Right lobe of liver (tissue), 6 donors: Measurements from ENCODE around the gene NUP58. TPM values are rescaled to one million over a fixed set of nuclear protein-coding genes. Genes with fewer than 3 reads are reported as not detected.
A peak's percentile ranks its signal among the peaks of the same experiment; 100 is the strongest.

Experiments used
- ATAC-seq, 4 donors: fragments of 200-7000 bp; cut with Tn5 transposase; one replicate each; pipeline ENCODE4 v1.9.1; 2020; ENCODE audit warnings: mild to moderate bottlenecking in 4 of 4, moderate library complexity in 4 of 4
- DNase-seq, 3 donors: peaks; one replicate each; pipeline ENCODE4 v3.0.0-alpha.2; 2020
- H3K27ac ChIP-seq, 3 donors: fragments of 200-600 bp; one replicate each; pipeline ENCODE4 v1.8.0; 2022
- H3K27me3 ChIP-seq, 2 donors: fragments of 200-600 bp; one replicate each; pipeline ENCODE4 v1.8.0; 2022
- H3K36me3 ChIP-seq, 4 donors: fragments of 200-600 bp; sonication (generic) in 1 of 4; one replicate each; pipeline versions ENCODE4 v1.5.1 to v1.8.0; 2017 to 2022; ENCODE audit warnings: control low read depth in 1 of 4
- H3K4me1 ChIP-seq, 4 donors: fragments of 200-600 bp; sonication (generic) in 1 of 4; one replicate each; pipeline versions ENCODE4 v1.5.1 to v1.8.0; 2017 to 2022; ENCODE audit warnings: control low read depth in 1 of 4
- H3K4me3 ChIP-seq, 3 donors: fragments of 200-600 bp; one replicate each; pipeline ENCODE4 v1.8.0; 2022
- H3K9me3 ChIP-seq, 4 donors: fragments of 200-600 bp; sonication (generic) in 1 of 4; one replicate each; pipeline versions ENCODE4 v1.5.1 to v1.8.0; 2017 to 2022; ENCODE audit warnings: control low read depth in 1 of 4
- CTCF ChIP-seq, 4 donors: fragments of 200-600 bp in 3 of 4; fragments of 450-650 bp in 1 of 4; IDR thresholded peaks; one replicate each; pipeline versions ENCODE4 v1.5.1 to v1.8.0; 2016 to 2022; ENCODE audit warnings: antibody characterized with exemption in 4 of 4, mild to moderate bottlenecking in 2 of 4
- POLR2A ChIP-seq: fragments of 450-650 bp; IDR thresholded peaks from one replicate; pipeline ENCODE4 v1.6.1; 2017; ENCODE audit warnings: antibody characterized with exemption, mild to moderate bottlenecking
- WGBS: methylation state at CpG from one replicate; pipeline ENCODE4 v1.1.6; 2018; ENCODE audit warnings: low coverage, low lambda C conversion rate; ENCODE audit not compliant: insufficient coverage; ENCODE audit errors: missing lambda C conversion rate; 5-methylcytosine and 5-hydroxymethylcytosine counted together
- intact Hi-C, 2 donors: fragments of 100-400 bp; cut with DNase I; formaldehyde crosslinking; loops; one replicate each; pipeline versions ENCODE4 v1.11.2 to v1.14.1; 2022
- total RNA-seq, 6 experiments: library from RNA; depleted of rRNA in 2 of 6; stranded (reverse); fragments of >200 nt in 2 of 6; fragmentation: NEBNext Ultra II Directional in 3 of 6; extraction: Animal tissue kit (Norgen Biotek cat#: 25700) in 3 of 6; gene quantifications; one replicate each; pipeline versions ENCODE4 v1.1.0 to v1.2.4, GENCODE V29; 2016 to 2023
- donor health status: DM: no; HTN: yes; CAD: no.
- donor health status: DM: no; HTN: no; CAD: no.
- donor health status: DM: no; HTN: no; CAD: no.
- donor health status: DM: no; HTN: yes; CAD: no.
- donor health status: DM: no; HTN: yes; CAD: no.

Gene NUP58
- total RNA-seq, 6 experiments from 2014 or later: 11.7 to 33.2 (median 21.6) TPM

- H3K4me1 ChIP-seq: no peaks in the 10 kb centered on the region
- H3K4me3 ChIP-seq: no peak overlapping the region
- H3K9me3 ChIP-seq: no peaks in the 10 kb centered on the region
- no peaks in the 10 kb centered on the region for H3K36me3 ChIP-seq
- 16% methylated on average over 9 of the region's 9 CpGs for whole genome bisulfite sequencing
- no peak overlapping the region for H3K27ac ChIP-seq
- intact Hi-C loops: no loop called here
- no peaks in the 10 kb centered on the region for H3K27me3 ChIP-seq
- ATAC-seq (peak; percentile 73 to 87 (median 80)), DNase-seq (no peak)
- no peak for TF ChIP-seq POLR2A
- peak; percentile 56 to 64 (median 60) for TF ChIP-seq CTCF (IDR thresholded peaks at IDR 0.05)
These were observed 74.4 kb downstream of the NUP58 start for GRCh38 chr13:25375727-25376358.

GRCh38 chr13:25377244-25377962 is 76.0 kb downstream of the NUP58 start:
- Histone ChIP-seq H3K4me3 (no peak overlapping the region), H3K27ac (no peak overlapping the region), H3K27me3 (no peaks in the 10 kb centered on the region), H3K9me3 (no peaks in the 10 kb centered on the region), H3K4me1 (no peaks in the 10 kb centered on the region), H3K36me3 (no peaks in the 10 kb centered on the region)
- TF ChIP-seq CTCF (IDR thresholded peaks at IDR 0.05): no peak
- TF ChIP-seq POLR2A: no peak
- intact Hi-C loops: no loop called here
- DNase-seq: no peak
- no peak for ATAC-seq
- 70% methylated on average over 6 of the region's 7 CpGs for WGBS

GRCh38 chr13:25378528-25378927 is 77.1 kb downstream of the NUP58 start:
- Histone ChIP-seq H3K4me1 (no peaks in the 10 kb centered on the region), H3K36me3 (no peaks in the 10 kb centered on the region), H3K9me3 (no peaks in the 10 kb centered on the region), H3K27me3 (no peaks in the 10 kb centered on the region), H3K4me3 (no peak overlapping the region), H3K27ac (no peak overlapping the region)
- intact Hi-C loops: no loop called here
- no peak for TF ChIP-seq CTCF (IDR thresholded peaks at IDR 0.05)
- no peak for TF ChIP-seq POLR2A
- ATAC-seq (no peak), DNase-seq (no peak)
- 61% methylated on average over 5 of the region's 5 CpGs for WGBS

GRCh38 chr13:25379011-25379410 is 77.6 kb downstream of the NUP58 start:
- Histone ChIP-seq H3K27ac (no peak overlapping the region), H3K4me1 (no peaks in the 10 kb centered on the region), H3K4me3 (no peak overlapping the region), H3K27me3 (no peaks in the 10 kb centered on the region), H3K9me3 (no peaks in the 10 kb centered on the region), H3K36me3 (no peaks in the 10 kb centered on the region)
- no peak for ATAC-seq
- no peak for DNase-seq
- TF ChIP-seq POLR2A (no peak), CTCF (IDR thresholded peaks at IDR 0.05) (no peak)
- WGBS: 47% methylated on average over 1 of the region's 1 CpG
- intact Hi-C loops: no loop called here
